Vagina (tissue), 2 donors: ENCODE data around the gene PRUNE1. TPM values are rescaled to one million over a fixed set of nuclear protein-coding genes. Genes with fewer than 3 reads are reported as not detected.

Source experiments
- DNase-seq, 2 donors: peaks; one replicate each; pipeline ENCODE4 v3.0.0-alpha.2; 2017; ENCODE audit errors: extremely low spot score in 2 of 2
- H3K27ac ChIP-seq: fragments of 200-600 bp; sonication (generic); one replicate; pipeline ENCODE4 v1.5.1; 2019
- H3K27me3 ChIP-seq: fragments of 200-600 bp; sonication (generic); one replicate; pipeline ENCODE4 v1.5.1; 2019
- H3K36me3 ChIP-seq, 2 donors: fragments of 200-600 bp; sonication (generic); one replicate each; pipeline ENCODE4 v1.5.1; 2017 to 2019
- H3K4me1 ChIP-seq: fragments of 200-600 bp; sonication (generic); one replicate; pipeline ENCODE4 v1.5.1; 2019
- H3K4me3 ChIP-seq, 2 donors: fragments of 200-600 bp; sonication (generic); 1 replicate in 1 of 2; 2 replicates in 1 of 2; pipeline ENCODE4 v1.5.1; 2016 to 2019
- H3K9me3 ChIP-seq: fragments of 200-600 bp; sonication (generic); one replicate; pipeline ENCODE4 v1.5.1; 2019
- POLR2A ChIP-seq, 2 donors: fragments of 450-650 bp; IDR thresholded peaks; one replicate each; pipeline ENCODE4 v1.6.1; 2017; ENCODE audit warnings: antibody characterized with exemption in 2 of 2, mild to moderate bottlenecking in 2 of 2, moderate library complexity in 2 of 2
- POLR2AphosphoS5 ChIP-seq, 2 donors: sonication (generic); formaldehyde crosslinking; IDR thresholded peaks; one replicate each; pipeline ENCODE4 v1.9.0; 2017; ENCODE audit warnings: antibody characterized with exemption in 2 of 2, mild to moderate bottlenecking in 2 of 2, low read depth in 1 of 2; ENCODE audit not compliant: insufficient read depth in 1 of 2
- intact Hi-C: fragments of 100-400 bp; cut with DNase I; formaldehyde crosslinking; loops from one replicate; pipeline ENCODE4 v1.15.1; 2023
- total RNA-seq: library from RNA; depleted of rRNA; stranded (reverse); fragments of >200 nt; gene quantifications from one replicate; pipeline ENCODE4 v1.2.3, GENCODE V29; 2016
- TF ChIP-seq, protein P1 (sequence below), 3 experiments: fragments of 450-650 bp in 2 of 3; fragments of 200-600 bp in 1 of 3; sonication (generic) in 1 of 3; IDR thresholded peaks; one replicate each; pipeline ENCODE4 v1.5.1; 2017 to 2019; ENCODE audit warnings: antibody characterized with exemption in 3 of 3, mild to moderate bottlenecking in 2 of 3, moderate library complexity in 2 of 3

PRUNE1 gene
- total RNA-seq, 1 donor from 2014 or later, result 25.5 TPM

DNA sequence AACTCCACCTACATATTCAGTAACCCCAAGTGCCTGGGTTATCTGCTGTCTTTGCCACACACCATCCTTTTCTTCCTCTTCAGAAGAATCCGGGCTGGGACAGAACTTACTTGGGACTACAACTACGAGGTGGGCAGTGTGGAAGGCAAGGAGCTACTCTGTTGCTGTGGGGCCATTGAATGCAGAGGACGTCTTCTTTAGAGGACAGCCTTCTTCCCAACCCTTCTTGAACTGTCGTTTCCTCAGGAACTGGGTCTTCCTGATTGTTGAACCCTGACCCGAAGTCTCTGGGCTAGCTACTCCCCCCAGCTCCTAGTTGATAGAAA, 44.1 kb upstream of the PRUNE1 start:
- TF ChIP-seq POLR2AphosphoS5 (IDR thresholded peaks at IDR 0.05; ENCODE audit: insufficient read depth in 1 of 2, low read depth in 1 of 2) (no peak), POLR2A (IDR thresholded peaks at IDR 0.05) (no peak)
- TF ChIP-seq, protein P1, sequence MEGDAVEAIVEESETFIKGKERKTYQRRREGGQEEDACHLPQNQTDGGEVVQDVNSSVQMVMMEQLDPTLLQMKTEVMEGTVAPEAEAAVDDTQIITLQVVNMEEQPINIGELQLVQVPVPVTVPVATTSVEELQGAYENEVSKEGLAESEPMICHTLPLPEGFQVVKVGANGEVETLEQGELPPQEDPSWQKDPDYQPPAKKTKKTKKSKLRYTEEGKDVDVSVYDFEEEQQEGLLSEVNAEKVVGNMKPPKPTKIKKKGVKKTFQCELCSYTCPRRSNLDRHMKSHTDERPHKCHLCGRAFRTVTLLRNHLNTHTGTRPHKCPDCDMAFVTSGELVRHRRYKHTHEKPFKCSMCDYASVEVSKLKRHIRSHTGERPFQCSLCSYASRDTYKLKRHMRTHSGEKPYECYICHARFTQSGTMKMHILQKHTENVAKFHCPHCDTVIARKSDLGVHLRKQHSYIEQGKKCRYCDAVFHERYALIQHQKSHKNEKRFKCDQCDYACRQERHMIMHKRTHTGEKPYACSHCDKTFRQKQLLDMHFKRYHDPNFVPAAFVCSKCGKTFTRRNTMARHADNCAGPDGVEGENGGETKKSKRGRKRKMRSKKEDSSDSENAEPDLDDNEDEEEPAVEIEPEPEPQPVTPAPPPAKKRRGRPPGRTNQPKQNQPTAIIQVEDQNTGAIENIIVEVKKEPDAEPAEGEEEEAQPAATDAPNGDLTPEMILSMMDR (IDR thresholded peaks at IDR 0.05), result no peak
- intact Hi-C loops, result no loop called here
- H3K4me3 ChIP-seq, result no peak overlapping the region

DNA sequence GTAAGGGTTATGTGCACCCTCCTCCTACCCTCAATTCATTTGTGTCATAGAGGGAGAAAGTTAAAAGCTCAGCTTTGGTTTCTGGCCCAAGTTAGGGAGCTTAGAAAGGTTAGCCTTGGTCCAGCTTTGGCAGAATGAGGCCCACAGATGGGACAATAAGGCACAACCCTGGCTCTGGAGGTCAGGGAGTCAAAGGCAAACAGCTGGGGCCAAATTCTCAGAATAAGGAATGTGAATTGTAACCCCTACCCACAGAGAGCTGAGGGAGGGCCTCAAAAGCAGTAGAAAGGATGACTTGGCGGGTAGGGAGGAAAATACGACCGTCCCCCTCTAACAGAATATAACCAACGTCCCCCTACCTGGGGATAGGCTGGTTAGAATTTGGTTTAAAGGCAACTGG, 42.6 kb upstream of the PRUNE1 start:
- TF ChIP-seq POLR2A (IDR thresholded peaks at IDR 0.05) (no peak), POLR2AphosphoS5 (IDR thresholded peaks at IDR 0.05; ENCODE audit: insufficient read depth in 1 of 2, low read depth in 1 of 2) (no peak)
- TF ChIP-seq, protein P1 (IDR thresholded peaks at IDR 0.05), result no peak
- Histone ChIP-seq H3K4me1 (peaks cover 13% of the 10 kb centered on the region), H3K36me3 (peaks cover 0 to 77% of the 10 kb centered on the region in 2 donors), H3K27ac (no peak overlapping the region), H3K27me3 (no peaks in the 10 kb centered on the region), H3K4me3 (no peak overlapping the region), H3K9me3 (no peaks in the 10 kb centered on the region)
- no peak for DNase-seq
- intact Hi-C loops, result no loop called here

More for the DNA sequence above, 44.1 kb upstream of the PRUNE1 start:
- Histone ChIP-seq H3K36me3 (peaks cover 0 to 92% of the 10 kb centered on the region in 2 donors), H3K27ac (no peak overlapping the region), H3K4me1 (no peaks in the 10 kb centered on the region), H3K27me3 (no peaks in the 10 kb centered on the region), H3K9me3 (no peaks in the 10 kb centered on the region)
- no peak for DNase-seq

DNA sequence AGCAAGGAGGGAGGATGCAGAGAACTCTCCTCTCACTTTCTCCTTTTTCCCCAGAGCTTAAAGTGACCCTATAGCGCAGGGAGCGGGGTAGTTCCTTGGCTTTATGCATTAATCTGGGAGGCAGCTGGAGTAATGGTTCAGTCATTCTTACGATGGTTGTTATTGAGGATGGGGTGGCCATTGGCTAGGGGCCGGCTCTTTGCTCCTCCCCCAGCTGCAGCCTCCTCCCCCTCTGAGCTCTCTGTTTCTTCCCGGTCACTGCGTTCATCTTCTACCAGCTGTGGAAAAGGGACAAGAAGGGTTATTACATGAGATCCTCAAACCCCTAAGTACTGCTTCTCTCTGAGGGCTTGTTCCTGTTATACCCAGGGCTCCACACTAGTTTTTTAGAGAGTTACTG, 42.2 kb upstream of the PRUNE1 start:
- Histone ChIP-seq H3K9me3 (no peaks in the 10 kb centered on the region), H3K36me3 (peaks cover 0 to 73% of the 10 kb centered on the region in 2 donors)

DNA sequence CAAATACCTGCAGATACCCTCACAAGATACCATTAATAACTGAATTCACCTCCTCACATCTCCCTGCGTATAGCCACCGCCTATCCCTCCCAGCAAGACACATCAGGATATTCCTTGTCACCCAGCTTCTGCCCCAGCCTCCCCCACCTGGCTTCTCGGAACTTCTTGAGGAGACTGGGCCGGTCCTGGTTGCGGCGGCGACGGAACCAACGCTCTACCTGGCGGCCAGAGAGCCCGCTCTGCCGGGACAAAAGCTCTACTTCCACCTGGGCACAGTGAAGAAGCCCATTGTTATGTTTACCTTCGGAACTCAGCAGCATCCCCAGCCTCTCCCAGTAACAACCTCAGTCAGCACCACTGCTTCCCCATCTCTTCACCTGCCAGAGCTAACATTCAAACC, 40.3 kb upstream of the PRUNE1 start:
- Histone ChIP-seq H3K27ac (no peak overlapping the region), H3K27me3 (no peaks in the 10 kb centered on the region), H3K4me3 (no peak overlapping the region), H3K9me3 (no peaks in the 10 kb centered on the region), H3K4me1 (peaks cover 36% of the 10 kb centered on the region), H3K36me3 (peaks cover 0 to 53% of the 10 kb centered on the region in 2 donors)
- DNase-seq, result no peak
- intact Hi-C loops, result no loop called here
- TF ChIP-seq POLR2A (IDR thresholded peaks at IDR 0.05), result no peak
- TF ChIP-seq POLR2AphosphoS5 (IDR thresholded peaks at IDR 0.05; ENCODE audit: insufficient read depth in 1 of 2, low read depth in 1 of 2), result no peak
- TF ChIP-seq, protein P1 (IDR thresholded peaks at IDR 0.05), result no peak

More for the DNA sequence above, 42.2 kb upstream of the PRUNE1 start:
- H3K4me1 ChIP-seq, result peaks cover 17% of the 10 kb centered on the region
- H3K27ac ChIP-seq, result no peak overlapping the region
- DNase-seq, result no peak
- H3K27me3 ChIP-seq, result no peaks in the 10 kb centered on the region
- intact Hi-C loops, result no loop called here
- TF ChIP-seq, protein P1 (IDR thresholded peaks at IDR 0.05), result no peak
- TF ChIP-seq POLR2A (IDR thresholded peaks at IDR 0.05), result no peak
- no peak for TF ChIP-seq POLR2AphosphoS5 (IDR thresholded peaks at IDR 0.05; ENCODE audit: insufficient read depth in 1 of 2, low read depth in 1 of 2)
- H3K4me3 ChIP-seq, result no peak overlapping the region

DNA sequence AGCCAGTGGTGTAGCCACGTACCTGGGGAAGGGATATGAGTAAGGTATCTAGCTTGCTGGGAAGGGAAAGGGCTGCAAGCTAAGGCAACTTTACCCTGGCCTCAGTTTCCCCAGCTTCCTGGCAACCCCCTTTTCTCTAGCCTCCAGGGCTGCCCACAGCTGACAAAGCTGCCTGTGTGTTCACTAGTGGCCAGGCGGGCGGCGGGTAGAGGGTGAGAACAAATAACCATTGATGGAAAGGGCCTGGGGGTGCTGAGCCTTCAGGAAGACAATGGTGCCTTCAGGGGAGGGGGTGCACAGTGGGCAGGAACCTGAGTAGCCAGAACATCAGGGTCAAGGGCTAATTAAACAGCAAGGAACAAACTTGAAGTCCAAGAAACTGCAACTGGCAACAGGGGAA, 39.8 kb upstream of the PRUNE1 start:
- no peaks in the 10 kb centered on the region for H3K27me3 ChIP-seq
- TF ChIP-seq, protein P1 (IDR thresholded peaks at IDR 0.05), result no peak
- TF ChIP-seq POLR2A (IDR thresholded peaks at IDR 0.05), result no peak
- no peak for TF ChIP-seq POLR2AphosphoS5 (IDR thresholded peaks at IDR 0.05; ENCODE audit: insufficient read depth in 1 of 2, low read depth in 1 of 2)
- H3K9me3 ChIP-seq, result no peaks in the 10 kb centered on the region
- H3K27ac ChIP-seq, result no peak overlapping the region
- H3K4me1 ChIP-seq, result peaks cover 42% of the 10 kb centered on the region
- no peak for DNase-seq
- no peak overlapping the region for H3K4me3 ChIP-seq
- peaks cover 0 to 49% of the 10 kb centered on the region in 2 donors for H3K36me3 ChIP-seq
- intact Hi-C loops, result no loop called here
